Measurements from ENCODE around the gene CCDC126. TPM values are rescaled to one million over a fixed set of nuclear protein-coding genes. Genes with fewer than 3 reads are reported as not detected.

Gene CCDC126
- total and polyA plus RNA-seq, 2 of the 8 experiments (the other 6 are each of a cell fraction or from before 2014, with no cell fraction given): 1.4 to 5.3 TPM

DNA sequence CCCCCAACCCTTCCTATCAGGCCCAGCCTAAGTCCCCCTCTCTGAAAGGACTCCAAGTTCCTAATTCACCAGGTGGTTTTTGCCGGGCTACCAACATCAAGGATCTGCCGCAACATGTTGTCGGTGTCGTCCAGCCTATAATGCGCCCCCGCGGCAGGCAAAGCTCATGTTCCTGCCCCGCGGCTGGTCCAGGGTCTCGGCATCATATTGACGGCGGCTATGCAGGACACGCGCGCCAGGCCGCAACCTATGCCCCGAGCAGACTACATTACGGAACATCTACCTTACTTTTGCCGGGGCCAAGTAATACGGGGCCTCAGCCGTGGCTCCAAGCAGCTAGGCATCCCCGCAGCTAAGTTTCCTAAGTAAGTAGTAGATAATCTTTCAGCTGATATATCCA lies 58.3 kb downstream of the CCDC126 start:
- 92% methylated on average over 22 of the region's 22 CpGs; no CpG with 5 or more reads in 1 of the 2 experiments for WGBS, 2 experiments (ENCODE audit: extremely low coverage in 1 of 2, insufficient coverage in 1 of 2, insufficient read length in 1 of 2, insufficient replicate concordance in 2 of 2, low coverage in 1 of 2, low lambda C conversion rate in 2 of 2, missing lambda C conversion rate in 1 of 2)
- ChIA-PET CTCF (ENCODE audit: partially characterized antibody) (interaction anchor here (0.6 to 5.5 kb wide), 14 partner anchors 17 to 1668 kb away, joined by 3 to 74 read pairs (median 4); partner anchors contain the start of genes CCDC126 and STK31), POLR2A (ENCODE audit: partially characterized antibody) (interaction anchor here (0.5 to 1.1 kb wide), 2 partner anchors 59 to 311 kb away, joined by 4 read pairs; no protein-coding TSS in a partner anchor)
- Histone ChIP-seq H2BK15ac (ENCODE audit: low read length) (no peak overlapping the region), H4K8ac (ENCODE audit: extremely low read depth, insufficient read depth, low read length) (no peak overlapping the region), H2AFZ (ENCODE audit: low read length) (no peak overlapping the region), H3K79me2 (ENCODE audit: control insufficient read depth in 1 of 2, insufficient read depth in 2 of 2, low read length in 2 of 2) (no peaks in the 10 kb centered on the region), H2BK120ac (replicated peaks; ENCODE audit: low read depth, low read length) (no peak overlapping the region), H3K9me3 (ENCODE audit: insufficient read depth in 2 of 2, low read depth in 1 of 2, low read length in 1 of 2) (peaks cover 9 to 14% of the 10 kb centered on the region in 2 experiments), H3K23me2 (ENCODE audit: low read depth, low read length) (no peaks in the 10 kb centered on the region), H3K18ac (ENCODE audit: extremely low read depth, low read length) (no peak overlapping the region), H3K23ac (ENCODE audit: insufficient read length) (no peak overlapping the region), H4K20me1 (replicated peaks in 1 of 2; ENCODE audit: control insufficient read depth in 1 of 2, insufficient read depth in 2 of 2, low read length in 2 of 2) (no peaks in the 10 kb centered on the region), H3K36me3 (ENCODE audit: control insufficient read depth in 2 of 4, insufficient read depth in 4 of 4, low read length in 3 of 4) (no peaks in the 10 kb centered on the region; a peak in 1 of 8 replicates), H3K56ac (replicated peaks; ENCODE audit: insufficient read length, low read depth, low read length) (no peak overlapping the region), H3K4me1 (replicated peaks in 1 of 4; ENCODE audit: control insufficient read depth in 3 of 4, insufficient read depth in 4 of 4, low read length in 3 of 4) (peaks cover 0 to 2% (median 0%) of the 10 kb centered on the region in 4 experiments; a peak in 2 of 7 replicates), H4K91ac (replicated peaks; ENCODE audit: insufficient read length, low read length) (no peak overlapping the region), H3K79me1 (ENCODE audit: low read depth, low read length) (no peaks in the 10 kb centered on the region), H2AK5ac (ENCODE audit: low read depth, low read length) (no peak overlapping the region), H3K4ac (replicated peaks; ENCODE audit: insufficient read length, low read depth, low read length) (no peak overlapping the region), H3K4me2 (ENCODE audit: insufficient read depth in 1 of 2, low read depth in 2 of 2, low read length in 2 of 2) (no peak overlapping the region), H3K27ac (ENCODE audit: low read depth, low read length) (no peak overlapping the region), H3K4me3 (ENCODE audit: extremely low read depth in 1 of 4, insufficient read depth in 2 of 4, low read depth in 3 of 4, low read length in 4 of 4) (no peak overlapping the region), H2BK12ac (ENCODE audit: low read depth, low read length) (no peak overlapping the region), H4K5ac (ENCODE audit: insufficient read length, low read depth, low read length) (no peak overlapping the region), H2BK20ac (ENCODE audit: low read length) (no peak overlapping the region), H2BK5ac (ENCODE audit: low read depth, low read length) (no peak overlapping the region), H3K27me3 (replicated peaks in 1 of 4; ENCODE audit: control insufficient read depth in 3 of 4, extremely low read depth in 1 of 4, insufficient read depth in 3 of 4, low read length in 3 of 4) (no peaks in the 10 kb centered on the region), H3K9ac (replicated peaks in 1 of 4; ENCODE audit: extremely low read depth in 1 of 4, low read depth in 3 of 4, low read length in 3 of 4) (no peak overlapping the region), H3K14ac (ENCODE audit: insufficient read length) (no peak overlapping the region)
- no peak for DNase-seq (ENCODE audit: low read depth in 1 of 2, low spot score in 2 of 2)
- FAIRE-seq: no peak
- TF ChIP-seq, protein P1, sequence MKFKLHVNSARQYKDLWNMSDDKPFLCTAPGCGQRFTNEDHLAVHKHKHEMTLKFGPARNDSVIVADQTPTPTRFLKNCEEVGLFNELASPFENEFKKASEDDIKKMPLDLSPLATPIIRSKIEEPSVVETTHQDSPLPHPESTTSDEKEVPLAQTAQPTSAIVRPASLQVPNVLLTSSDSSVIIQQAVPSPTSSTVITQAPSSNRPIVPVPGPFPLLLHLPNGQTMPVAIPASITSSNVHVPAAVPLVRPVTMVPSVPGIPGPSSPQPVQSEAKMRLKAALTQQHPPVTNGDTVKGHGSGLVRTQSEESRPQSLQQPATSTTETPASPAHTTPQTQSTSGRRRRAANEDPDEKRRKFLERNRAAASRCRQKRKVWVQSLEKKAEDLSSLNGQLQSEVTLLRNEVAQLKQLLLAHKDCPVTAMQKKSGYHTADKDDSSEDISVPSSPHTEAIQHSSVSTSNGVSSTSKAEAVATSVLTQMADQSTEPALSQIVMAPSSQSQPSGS (IDR thresholded peaks at IDR 0.05; ENCODE audit: low read length): no peak
- TF ChIP-seq YY1 (IDR thresholded peaks at IDR 0.05; ENCODE audit: low read depth, low read length): no peak
- no peak for TF ChIP-seq RBBP5 (IDR thresholded peaks at IDR 0.05; ENCODE audit: borderline replicate concordance, low read depth, low read length)
- no peak for TF ChIP-seq NRF1 (IDR thresholded peaks at IDR 0.05; ENCODE audit: low read depth, low read length)
